Progenitor cell of endocrine pancreas (in vitro differentiated cells): ENCODE data around the gene DISP2. TPM values are rescaled to one million over a fixed set of nuclear protein-coding genes. Genes with fewer than 3 reads are reported as not detected.

Experiments
- DNase-seq: peaks from one replicate; pipeline ENCODE4 v3.0.0; 2021; ENCODE audit warnings: low spot score; ENCODE audit not compliant: unreplicated experiment
- H3K27ac Mint-ChIP-seq: 2 replicates; pipeline ENCODE4 v1.8.0; 2021; ENCODE audit warnings: mild to moderate bottlenecking, moderate library complexity, mixed read lengths
- H3K27me3 Mint-ChIP-seq: 2 replicates; pipeline ENCODE4 v1.8.0; 2021; ENCODE audit warnings: mixed read lengths
- H3K36me3 Mint-ChIP-seq: 2 replicates; pipeline ENCODE4 v1.8.0; 2022; ENCODE audit warnings: mixed read lengths; ENCODE audit not compliant: insufficient read depth
- H3K4me1 Mint-ChIP-seq: 2 replicates; pipeline ENCODE4 v1.8.0; 2021; ENCODE audit warnings: low read depth, mixed read lengths
- H3K4me3 Mint-ChIP-seq: 2 replicates; pipeline ENCODE4 v1.8.0; 2021; ENCODE audit warnings: low read depth, mild to moderate bottlenecking, moderate library complexity, mixed read lengths
- H3K9me3 Mint-ChIP-seq: 2 replicates; pipeline ENCODE4 v1.8.0; 2021; ENCODE audit warnings: low read depth, mixed read lengths
- CTCF ChIP-seq: fragments of 200-600 bp; sonication (generic); IDR thresholded peaks from one replicate; pipeline ENCODE4 v1.5.0; 2021; ENCODE audit warnings: antibody characterized with exemption, mild to moderate bottlenecking; ENCODE audit not compliant: unreplicated experiment
- total RNA-seq: library from RNA; stranded (reverse); gene quantifications from 2 replicates; pipeline ENCODE4 v1.2.1, GENCODE V29; 2021

DISP2 gene
- total RNA-seq, 1 donor from 2014 or later: 3.2 TPM

GRCh38 chr15:40336744-40337122 is 21.3 kb upstream of the DISP2 start:
- Mint-ChIP-seq H3K4me1 (peaks cover 5% of the 10 kb centered on the region), H3K4me3 (no peak overlapping the region)
- DNase-seq: no peak

GRCh38 chr15:40337597-40337996 is 20.4 kb upstream of the DISP2 start:
- H3K36me3 Mint-ChIP-seq: no peaks in the 10 kb centered on the region
- H3K27ac Mint-ChIP-seq: no peak overlapping the region
- TF ChIP-seq CTCF: no peak
- no peaks in the 10 kb centered on the region for H3K9me3 Mint-ChIP-seq
- peaks cover 5% of the 10 kb centered on the region for H3K4me1 Mint-ChIP-seq
- DNase-seq: no peak
- no peak overlapping the region for H3K4me3 Mint-ChIP-seq
- H3K27me3 Mint-ChIP-seq: peaks cover 31% of the 10 kb centered on the region

More at GRCh38 chr15:40336744-40337122, 21.3 kb upstream of the DISP2 start:
- no peaks in the 10 kb centered on the region for H3K9me3 Mint-ChIP-seq
- H3K27me3 Mint-ChIP-seq: peaks cover 34% of the 10 kb centered on the region
- peak; percentile 15 for TF ChIP-seq CTCF
- H3K36me3 Mint-ChIP-seq: no peaks in the 10 kb centered on the region
- H3K27ac Mint-ChIP-seq: no peak overlapping the region

- Mint-ChIP-seq H3K4me3 (no peak overlapping the region), H3K36me3 (no peaks in the 10 kb centered on the region), H3K27me3 (peaks cover 26% of the 10 kb centered on the region), H3K27ac (no peak overlapping the region), H3K4me1 (peaks cover 5% of the 10 kb centered on the region), H3K9me3 (no peaks in the 10 kb centered on the region)
- peak; percentile 96 for TF ChIP-seq CTCF
- DNase-seq: peak; percentile 69
These were observed 19.9 kb upstream of the DISP2 start for GRCh38 chr15:40338041-40338657.

- Mint-ChIP-seq H3K4me1 (peaks cover 4% of the 10 kb centered on the region), H3K4me3 (no peak overlapping the region)
These were observed 18.9 kb upstream of the DISP2 start for GRCh38 chr15:40338921-40339620.

GRCh38 chr15:40339621-40339945 is 18.4 kb upstream of the DISP2 start:
- TF ChIP-seq CTCF: no peak
- no peak overlapping the region for H3K27ac Mint-ChIP-seq

More at GRCh38 chr15:40338921-40339620, 18.9 kb upstream of the DISP2 start:
- Mint-ChIP-seq H3K27ac (no peak overlapping the region), H3K9me3 (no peaks in the 10 kb centered on the region), H3K27me3 (peaks cover 22% of the 10 kb centered on the region), H3K36me3 (no peaks in the 10 kb centered on the region)
- TF ChIP-seq CTCF: no peak
- DNase-seq: no peak

More at GRCh38 chr15:40339621-40339945, 18.4 kb upstream of the DISP2 start:
- no peak for DNase-seq
- peaks cover 3% of the 10 kb centered on the region for H3K4me1 Mint-ChIP-seq
- peaks cover 17% of the 10 kb centered on the region for H3K27me3 Mint-ChIP-seq
- no peaks in the 10 kb centered on the region for H3K9me3 Mint-ChIP-seq
- H3K4me3 Mint-ChIP-seq: no peak overlapping the region
- H3K36me3 Mint-ChIP-seq: no peaks in the 10 kb centered on the region
